Measurements from ENCODE around the gene WFS1. TPM values are rescaled to one million over a fixed set of nuclear protein-coding genes. Genes with fewer than 3 reads are reported as not detected.

The WFS1 gene
- total and polyA plus RNA-seq, 9 of the 15 experiments (the other 6 are each of a cell fraction or from before 2014, with no cell fraction given): 0.01 to 0.29 (median 0.03) TPM; not detected in 5

DNA sequence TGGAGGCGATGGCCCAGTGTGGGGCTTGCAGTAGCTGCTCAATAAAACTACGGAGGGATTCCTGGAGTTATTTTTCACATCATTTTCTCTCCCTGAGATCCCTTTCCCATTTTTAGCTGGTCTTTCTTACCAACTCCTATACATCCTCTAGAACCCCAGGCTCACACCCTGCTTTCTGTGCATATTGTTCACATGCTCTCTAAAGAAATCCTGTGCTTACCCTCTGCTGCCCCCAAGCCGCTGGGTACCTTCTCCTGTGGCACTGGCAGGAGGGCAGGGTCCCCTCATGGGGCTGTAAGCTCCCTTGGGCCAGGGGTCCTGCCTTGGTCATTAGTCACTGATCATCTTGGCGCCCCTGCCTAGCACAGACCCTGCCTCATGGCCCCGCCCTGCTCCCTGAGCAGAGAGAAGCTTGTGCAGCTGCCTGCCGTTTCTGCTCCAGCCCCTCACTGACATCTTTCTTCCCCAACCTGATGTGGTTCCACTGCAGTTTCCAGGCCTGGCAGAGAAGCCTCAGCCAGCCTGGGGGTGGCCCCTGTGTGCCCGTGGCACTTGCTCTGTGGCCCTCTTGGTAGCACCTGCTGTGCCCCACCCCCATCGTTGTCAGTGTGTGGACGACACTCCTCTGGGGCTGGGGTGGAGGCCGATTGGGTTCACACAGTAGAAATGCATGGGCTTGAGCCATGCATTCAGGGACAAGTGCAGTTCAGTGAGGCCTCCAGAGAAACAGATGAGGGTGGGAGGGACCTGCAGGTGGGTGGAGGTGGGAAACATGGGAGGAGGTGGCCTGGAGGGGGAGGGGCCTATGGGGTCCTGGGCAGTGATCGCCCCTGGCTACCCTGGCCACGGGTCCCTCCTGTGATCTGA lies 69.5 kb downstream of the WFS1 start:
- CTCF ChIA-PET (ENCODE audit: low intra/inter-chr PET ratio): no interaction called here
- Histone ChIP-seq H3K4me2 (ENCODE audit: insufficient read depth, low read length) (no peak overlapping the region), H3K4me1 (replicated peaks in 1 of 2; ENCODE audit: control insufficient read depth in 2 of 2, insufficient read depth in 2 of 2, low read length in 2 of 2) (peaks cover 0 to 3% of the 10 kb centered on the region in 2 experiments; a peak in 1 of 5 replicates), H3K9me1 (ENCODE audit: control insufficient read depth, insufficient read depth, low read length) (no peaks in the 10 kb centered on the region), H3K27ac (ENCODE audit: extremely low read depth, low read depth, low read length) (no peak overlapping the region), H4K20me1 (replicated peaks; ENCODE audit: control insufficient read depth, insufficient read depth, low read length) (0 out of 2 replicates have a peak, but pooled peaks cover 3% of the 10 kb centered on the region), H3K27me3 (ENCODE audit: control insufficient read depth in 2 of 2, insufficient read depth in 2 of 2, low read length in 2 of 2) (peaks cover 0 to 19% of the 10 kb centered on the region in 2 experiments; a peak in 2 of 5 replicates), H2AFZ (ENCODE audit: low read depth, low read length) (no peak overlapping the region), H3K4me3 (no peak overlapping the region), H3K9ac (ENCODE audit: insufficient read depth in 1 of 2, low read depth in 2 of 2, low read length in 2 of 2) (no peak overlapping the region), H3K9me3 (replicated peaks; ENCODE audit: control insufficient read depth, insufficient read depth, low read depth, low read length) (no peaks in the 10 kb centered on the region), H3K79me2 (ENCODE audit: control insufficient read depth, insufficient read depth, low read length) (no peaks in the 10 kb centered on the region), H3K36me3 (ENCODE audit: control insufficient read depth, insufficient read depth, low read length) (no peaks in the 10 kb centered on the region)
- intact Hi-C loops (cut with micrococcal nuclease) (no loop called here), in situ Hi-C loops (cut with MboI) (no loop called here)
- 0% methylated on average over 10 of the region's 12 CpGs for WGBS (ENCODE audit: insufficient coverage, low coverage, missing lambda C conversion rate)
- DNase-seq (ENCODE audit: extremely low read depth in 1 of 4, low spot score in 3 of 4): no peak
- POLR2A ChIA-PET: no interaction called here
- no peak for ATAC-seq
- no peak for FAIRE-seq
- BruUV-seq (replicated peaks): no TSS peak
- TF ChIP-seq CEBPG (CRISPR knock-in tag; IDR thresholded peaks at IDR 0.05) (no peak), CEBPG (tag; conservative IDR thresholded peaks at IDR 0.05 in 1 of 2, IDR thresholded peaks at IDR 0.05 in 1 of 2) (no peak), NFYB (IDR thresholded peaks at IDR 0.05; ENCODE audit: extremely low read depth, insufficient read length) (no peak), ESRRA (IDR thresholded peaks at IDR 0.05; ENCODE audit: borderline replicate concordance, low read depth) (no peak), ZNF717 (CRISPR knock-in tag; IDR thresholded peaks at IDR 0.05) (no peak), MIER1 (IDR thresholded peaks at IDR 0.05; ENCODE audit: low read depth) (no peak)
- TF ChIP-seq, protein P1, sequence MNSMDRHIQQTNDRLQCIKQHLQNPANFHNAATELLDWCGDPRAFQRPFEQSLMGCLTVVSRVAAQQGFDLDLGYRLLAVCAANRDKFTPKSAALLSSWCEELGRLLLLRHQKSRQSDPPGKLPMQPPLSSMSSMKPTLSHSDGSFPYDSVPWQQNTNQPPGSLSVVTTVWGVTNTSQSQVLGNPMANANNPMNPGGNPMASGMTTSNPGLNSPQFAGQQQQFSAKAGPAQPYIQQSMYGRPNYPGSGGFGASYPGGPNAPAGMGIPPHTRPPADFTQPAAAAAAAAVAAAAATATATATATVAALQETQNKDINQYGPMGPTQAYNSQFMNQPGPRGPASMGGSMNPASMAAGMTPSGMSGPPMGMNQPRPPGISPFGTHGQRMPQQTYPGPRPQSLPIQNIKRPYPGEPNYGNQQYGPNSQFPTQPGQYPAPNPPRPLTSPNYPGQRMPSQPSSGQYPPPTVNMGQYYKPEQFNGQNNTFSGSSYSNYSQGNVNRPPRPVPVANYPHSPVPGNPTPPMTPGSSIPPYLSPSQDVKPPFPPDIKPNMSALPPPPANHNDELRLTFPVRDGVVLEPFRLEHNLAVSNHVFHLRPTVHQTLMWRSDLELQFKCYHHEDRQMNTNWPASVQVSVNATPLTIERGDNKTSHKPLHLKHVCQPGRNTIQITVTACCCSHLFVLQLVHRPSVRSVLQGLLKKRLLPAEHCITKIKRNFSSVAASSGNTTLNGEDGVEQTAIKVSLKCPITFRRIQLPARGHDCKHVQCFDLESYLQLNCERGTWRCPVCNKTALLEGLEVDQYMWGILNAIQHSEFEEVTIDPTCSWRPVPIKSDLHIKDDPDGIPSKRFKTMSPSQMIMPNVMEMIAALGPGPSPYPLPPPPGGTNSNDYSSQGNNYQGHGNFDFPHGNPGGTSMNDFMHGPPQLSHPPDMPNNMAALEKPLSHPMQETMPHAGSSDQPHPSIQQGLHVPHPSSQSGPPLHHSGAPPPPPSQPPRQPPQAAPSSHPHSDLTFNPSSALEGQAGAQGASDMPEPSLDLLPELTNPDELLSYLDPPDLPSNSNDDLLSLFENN (IDR thresholded peaks at IDR 0.05; ENCODE audit: low read depth in 2 of 2, low read length in 2 of 2): no peak
- TF ChIP-seq, protein P2, sequence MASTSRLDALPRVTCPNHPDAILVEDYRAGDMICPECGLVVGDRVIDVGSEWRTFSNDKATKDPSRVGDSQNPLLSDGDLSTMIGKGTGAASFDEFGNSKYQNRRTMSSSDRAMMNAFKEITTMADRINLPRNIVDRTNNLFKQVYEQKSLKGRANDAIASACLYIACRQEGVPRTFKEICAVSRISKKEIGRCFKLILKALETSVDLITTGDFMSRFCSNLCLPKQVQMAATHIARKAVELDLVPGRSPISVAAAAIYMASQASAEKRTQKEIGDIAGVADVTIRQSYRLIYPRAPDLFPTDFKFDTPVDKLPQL (IDR thresholded peaks at IDR 0.05; ENCODE audit: extremely low read depth, insufficient read length): no peak
- TF ChIP-seq, protein P3, sequence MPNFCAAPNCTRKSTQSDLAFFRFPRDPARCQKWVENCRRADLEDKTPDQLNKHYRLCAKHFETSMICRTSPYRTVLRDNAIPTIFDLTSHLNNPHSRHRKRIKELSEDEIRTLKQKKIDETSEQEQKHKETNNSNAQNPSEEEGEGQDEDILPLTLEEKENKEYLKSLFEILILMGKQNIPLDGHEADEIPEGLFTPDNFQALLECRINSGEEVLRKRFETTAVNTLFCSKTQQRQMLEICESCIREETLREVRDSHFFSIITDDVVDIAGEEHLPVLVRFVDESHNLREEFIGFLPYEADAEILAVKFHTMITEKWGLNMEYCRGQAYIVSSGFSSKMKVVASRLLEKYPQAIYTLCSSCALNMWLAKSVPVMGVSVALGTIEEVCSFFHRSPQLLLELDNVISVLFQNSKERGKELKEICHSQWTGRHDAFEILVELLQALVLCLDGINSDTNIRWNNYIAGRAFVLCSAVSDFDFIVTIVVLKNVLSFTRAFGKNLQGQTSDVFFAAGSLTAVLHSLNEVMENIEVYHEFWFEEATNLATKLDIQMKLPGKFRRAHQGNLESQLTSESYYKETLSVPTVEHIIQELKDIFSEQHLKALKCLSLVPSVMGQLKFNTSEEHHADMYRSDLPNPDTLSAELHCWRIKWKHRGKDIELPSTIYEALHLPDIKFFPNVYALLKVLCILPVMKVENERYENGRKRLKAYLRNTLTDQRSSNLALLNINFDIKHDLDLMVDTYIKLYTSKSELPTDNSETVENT (CRISPR knock-in tag; IDR thresholded peaks at IDR 0.05): no peak
- TF ChIP-seq, protein P4, sequence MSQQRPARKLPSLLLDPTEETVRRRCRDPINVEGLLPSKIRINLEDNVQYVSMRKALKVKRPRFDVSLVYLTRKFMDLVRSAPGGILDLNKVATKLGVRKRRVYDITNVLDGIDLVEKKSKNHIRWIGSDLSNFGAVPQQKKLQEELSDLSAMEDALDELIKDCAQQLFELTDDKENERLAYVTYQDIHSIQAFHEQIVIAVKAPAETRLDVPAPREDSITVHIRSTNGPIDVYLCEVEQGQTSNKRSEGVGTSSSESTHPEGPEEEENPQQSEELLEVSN (IDR thresholded peaks at IDR 0.05; ENCODE audit: borderline replicate concordance in 1 of 2, extremely low read depth in 1 of 2, insufficient read depth in 1 of 2, insufficient read length in 1 of 2, low read depth in 1 of 2, low read length in 1 of 2, poor library complexity in 1 of 2, severe bottlenecking in 1 of 2): no peak

Measured in K562 (cell line).